Stimulated activated naive CD4-positive, alpha-beta T cell (primary cell): ENCODE results near the gene SSBP2.

Experiments
- DNase-seq, 6 experiments: peaks; one replicate each; lab custom pipeline; 2025; lab: John Stamatoyannopoulos, UW

Gene SSBP2

DNA sequence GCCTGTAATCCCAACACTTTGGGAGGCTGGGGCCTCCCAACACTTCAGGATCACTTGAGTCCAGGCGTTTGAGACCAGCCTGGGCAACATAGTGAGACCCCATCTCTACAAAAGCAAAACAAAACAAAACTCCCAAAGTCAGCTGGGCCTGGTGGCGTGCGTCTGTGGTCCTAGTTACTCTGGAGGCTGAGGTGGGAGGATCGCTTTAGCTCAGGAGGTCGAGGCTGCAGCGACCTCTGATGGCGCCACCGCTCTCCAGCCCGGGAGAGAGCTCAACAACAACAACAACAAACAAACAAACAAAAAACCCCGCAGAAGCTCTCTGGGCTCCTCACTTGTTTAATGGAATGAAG lies 357.5 kb downstream of the SSBP2 start:
- DNase-seq = no peak

GRCh38 chr5:81389025-81389424 lies 361.9 kb downstream of the SSBP2 start:
- no peak for DNase-seq

DNA sequence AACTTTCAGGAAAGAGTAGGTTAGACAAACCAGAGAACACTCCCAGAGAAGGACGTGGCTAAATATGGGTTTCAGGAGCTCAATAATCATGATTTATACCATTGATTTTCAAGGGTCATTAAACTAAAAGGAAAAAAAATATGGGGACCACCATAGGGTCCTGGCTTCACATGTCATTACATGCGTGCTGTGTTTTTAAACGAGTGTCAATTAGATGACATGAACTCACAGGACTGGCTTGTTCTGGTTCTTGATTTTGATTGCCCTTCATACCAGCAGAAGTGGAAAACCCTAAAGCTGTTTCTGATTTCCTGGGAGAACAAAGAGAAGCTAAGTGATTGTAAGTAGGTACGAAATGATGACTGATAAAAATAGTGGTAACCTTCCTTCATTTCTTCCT lies 362.7 kb downstream of the SSBP2 start:
- no peak for DNase-seq

DNA sequence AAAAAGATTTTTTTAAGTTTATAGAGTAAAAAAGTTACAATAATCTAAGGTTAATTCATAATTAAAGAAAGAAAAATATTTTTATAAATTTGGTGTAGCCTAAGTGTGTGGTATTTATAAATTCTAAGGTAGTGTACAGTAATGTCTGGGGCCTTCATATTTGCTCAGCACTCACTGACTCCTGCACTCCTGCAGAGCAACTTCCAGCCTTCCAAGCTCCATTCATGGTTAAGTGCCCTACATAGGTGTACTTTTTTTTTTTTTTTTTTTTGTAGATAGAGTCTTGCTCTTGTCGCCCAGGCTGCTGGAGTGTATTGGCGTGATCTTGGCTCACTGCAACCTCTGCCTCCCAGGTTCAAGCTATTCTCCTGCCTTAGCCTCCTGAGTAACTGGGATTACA lies 367.0 kb downstream of the SSBP2 start:
- DNase-seq = no peak

GRCh38 chr5:81371354-81371876 lies 379.5 kb downstream of the SSBP2 start:
- no peak for DNase-seq

- DNase-seq = no peak
These were observed 380.0 kb downstream of the SSBP2 start for GRCh38 chr5:81370912-81371311.

DNA sequence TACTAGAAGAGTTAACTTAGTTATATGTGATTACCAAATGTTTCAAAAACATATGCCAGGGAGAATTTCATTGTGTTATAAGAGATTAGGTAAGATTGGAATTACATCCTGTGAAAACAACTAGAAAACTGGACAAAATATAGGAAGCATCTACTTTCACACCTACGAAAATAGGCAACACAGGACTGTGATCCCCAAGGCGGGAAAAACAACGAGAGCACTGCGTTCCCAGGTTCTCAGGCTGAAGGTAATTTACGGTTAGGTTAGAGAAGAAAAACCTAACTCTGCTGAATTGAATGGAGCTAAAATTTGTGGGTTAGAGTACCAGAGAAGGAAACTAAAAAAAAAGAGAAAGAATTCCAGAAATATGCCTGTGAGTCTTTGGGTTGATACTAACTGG lies 385.4 kb downstream of the SSBP2 start:
- DNase-seq = no peak

DNA sequence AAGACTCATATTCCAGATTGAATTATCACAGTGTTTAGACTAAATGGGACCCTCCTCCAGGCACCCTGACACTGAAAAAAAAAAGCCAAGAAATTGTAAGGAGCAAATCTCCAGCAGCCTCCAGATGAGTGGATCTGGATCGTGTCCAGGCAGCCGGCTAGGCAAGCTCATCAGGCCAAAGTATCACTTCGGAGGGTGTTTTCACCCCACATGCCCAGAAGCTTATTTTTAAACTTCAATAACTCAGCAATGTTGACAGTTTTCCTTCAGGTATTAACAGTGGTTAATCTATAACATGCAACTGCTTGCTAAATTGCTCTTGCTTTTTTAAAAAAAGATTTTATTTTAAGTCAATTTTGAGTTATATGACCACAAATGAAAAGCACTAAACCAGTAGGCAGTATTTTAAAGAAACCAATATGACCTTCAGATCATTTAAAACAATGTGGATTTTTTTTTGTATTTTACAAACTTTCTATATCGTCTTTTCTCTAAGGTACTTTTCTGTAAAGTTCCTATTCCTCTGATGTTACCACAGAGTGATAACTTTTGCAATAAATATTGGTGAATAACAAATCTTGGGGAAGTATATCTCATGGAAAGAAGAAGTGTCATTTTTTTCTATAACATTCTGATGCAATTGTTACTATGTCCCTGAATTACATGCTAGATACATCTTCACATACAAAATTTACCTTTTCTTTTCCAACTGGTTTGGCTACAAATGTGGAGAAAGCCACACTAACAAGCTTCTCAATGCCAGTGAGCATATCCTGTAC lies 387.6 kb downstream of the SSBP2 start:
- DNase-seq = no peak
